GM19023 (cell line): ENCODE results near the gene AK8.

ENCODE experiments used
- ATAC-seq: cut with Tn5 transposase; IDR thresholded peaks from one replicate; pipeline ENCODE4 v1.9.1; 2021; ENCODE audit warnings: mild to moderate bottlenecking, moderate library complexity; ENCODE audit not compliant: unreplicated experiment

The AK8 gene

GRCh38 chr9:132745756-132746709 is 132.1 kb downstream of the AK8 start:
- ATAC-seq, result no peak

GRCh38 chr9:132744881-132745755 is 133.0 kb downstream of the AK8 start:
- ATAC-seq, result no peak

GRCh38 chr9:132743931-132744479 is 134.1 kb downstream of the AK8 start:
- ATAC-seq, result no peak

GRCh38 chr9:132742821-132743311 is 135.2 kb downstream of the AK8 start:
- ATAC-seq, result no peak

GRCh38 chr9:132740526-132741309 is 137.4 kb downstream of the AK8 start:
- ATAC-seq, result no peak

GRCh38 chr9:132739710-132740310 is 138.3 kb downstream of the AK8 start:
- ATAC-seq, result no peak

GRCh38 chr9:132733260-132733815 is 144.7 kb downstream of the AK8 start:
- no peak for ATAC-seq

- ATAC-seq, result no peak
Observed at GRCh38 chr9:132732326-132733259, 145.5 kb downstream of the AK8 start.

- ATAC-seq, result no peak
Observed at GRCh38 chr9:132731230-132731629, 146.9 kb downstream of the AK8 start.

GRCh38 chr9:132730054-132731033 is 147.7 kb downstream of the AK8 start:
- no peak for ATAC-seq

- ATAC-seq, result no peak
Observed at GRCh38 chr9:132729235-132729890, 148.7 kb downstream of the AK8 start.

GRCh38 chr9:132728497-132728896 is 149.6 kb downstream of the AK8 start:
- no peak for ATAC-seq

GRCh38 chr9:132728071-132728470 is 150.0 kb downstream of the AK8 start:
- no peak for ATAC-seq

GRCh38 chr9:132726576-132727130 is 151.4 kb downstream of the AK8 start:
- ATAC-seq, result no peak

- ATAC-seq, result no peak
Observed at GRCh38 chr9:132725306-132725705, 152.8 kb downstream of the AK8 start.

GRCh38 chr9:132723809-132724208 is 154.3 kb downstream of the AK8 start:
- no peak for ATAC-seq
